SK-N-SH (cell line): ENCODE data around the gene ARL2BP. TPM values are rescaled to one million over a fixed set of nuclear protein-coding genes. Genes with fewer than 3 reads are reported as not detected.

Experiments used
- CTCF ChIA-PET: fragments of 300-600, 350-600 bp; formaldehyde crosslinking; extraction: SDS; loops from one replicate; lab custom pipeline; 2021; lab: Yijun Ruan, JAX
- POLR2A ChIA-PET: fragments of 350-600 bp; sonication (Branson Sonifier 250); formaldehyde crosslinking; extraction: SDS; loops from one replicate; lab custom pipeline; 2020; ENCODE audit warnings: antibody characterized with exemption, inconsistent platforms; lab: Yijun Ruan, JAX
- DNase-seq: peaks from one replicate; pipeline ENCODE4 v3.0.0; 2012
- H2AFZ ChIP-seq: fragments of 200-600 bp; sonication (generic); 2 replicates; pipeline ENCODE4 v1.8.1; 2016; ENCODE audit warnings: antibody characterized with exemption, mild to moderate bottlenecking, low read depth
- H3F3A ChIP-seq: fragments of 200-600 bp; sonication (generic); replicated peaks from 2 replicates; pipeline ENCODE3; 2016; ENCODE audit warnings: antibody characterized with exemption, mild to moderate bottlenecking; ENCODE audit not compliant: insufficient read depth
- H3K27ac ChIP-seq, 2 experiments: fragments of 200-500 bp in 1 of 2; fragments of 200-600 bp in 1 of 2; sonication (Bioruptor generic) in 1 of 2; sonication (generic), shearing (Covaris generic) in 1 of 2; 2 replicates each; pipeline versions ENCODE4 v1.5.1 to v1.6.1; 2014 to 2016; ENCODE audit warnings: low read depth in 2 of 2, inconsistent platforms in 1 of 2, low read length in 1 of 2, mild to moderate bottlenecking in 1 of 2, mixed read lengths in 1 of 2
- H3K27me3 ChIP-seq: fragments of 200-600 bp; sonication (generic), shearing (Covaris generic); 2 replicates; pipeline ENCODE4 v1.6.1; 2016; ENCODE audit warnings: mixed run types; ENCODE audit not compliant: insufficient read depth
- H3K36me3 ChIP-seq, 2 experiments: fragments of 200-500 bp in 1 of 2; fragments of 200-600 bp in 1 of 2; sonication (Bioruptor generic) in 1 of 2; sonication (generic) in 1 of 2; replicated peaks in 1 of 2; 2 replicates each; pipeline versions ENCODE3 to v1.5.1; 2014 to 2016; ENCODE audit warnings: low read length in 1 of 2, mild to moderate bottlenecking in 1 of 2; ENCODE audit not compliant: insufficient read depth in 2 of 2, control insufficient read depth in 1 of 2
- H3K4me1 ChIP-seq, 2 experiments: fragments of 200-500 bp in 1 of 2; fragments of 200-600 bp in 1 of 2; sonication (Bioruptor generic) in 1 of 2; sonication (generic), shearing (Covaris generic) in 1 of 2; 2 replicates each; pipeline versions ENCODE4 v1.5.1 to v1.6.1; 2014 to 2016; ENCODE audit warnings: low read depth in 1 of 2, low read length in 1 of 2, mixed run types in 1 of 2; ENCODE audit not compliant: insufficient read depth in 2 of 2, control insufficient read depth in 1 of 2
- H3K4me2 ChIP-seq: fragments of 200-600 bp; sonication (generic), shearing (Covaris generic); 2 replicates; pipeline ENCODE4 v1.6.1; 2017; ENCODE audit warnings: mixed run types
- H3K4me3 ChIP-seq, 2 experiments: fragments of 200-500 bp in 1 of 2; fragments of 200-600 bp in 1 of 2; sonication (Bioruptor generic) in 1 of 2; sonication (generic), shearing (Covaris generic) in 1 of 2; 2 replicates each; pipeline versions ENCODE4 v1.5.1 to v1.8.1; 2014 to 2016; ENCODE audit warnings: low read depth in 2 of 2, inconsistent platforms in 1 of 2, low read length in 1 of 2, mild to moderate bottlenecking in 1 of 2, mixed read lengths in 1 of 2, moderate library complexity in 1 of 2
- H3K79me2 ChIP-seq: fragments of 200-600 bp; sonication (generic); 2 replicates; pipeline ENCODE4 v1.8.1; 2017; ENCODE audit warnings: mild to moderate bottlenecking; ENCODE audit not compliant: insufficient read depth
- H3K9ac ChIP-seq: fragments of 200-600 bp; sonication (generic); 2 replicates; pipeline ENCODE4 v1.6.1; 2017; ENCODE audit warnings: mixed run types
- H3K9me2 ChIP-seq: fragments of 200-600 bp; sonication (generic); 2 replicates; pipeline ENCODE4 v1.6.1; 2017; ENCODE audit warnings: mixed run types
- H3K9me3 ChIP-seq: fragments of 200-600 bp; sonication (generic); 2 replicates; pipeline ENCODE4 v1.6.1; 2017; ENCODE audit warnings: mixed run types, mild to moderate bottlenecking, moderate library complexity
- H4K20me1 ChIP-seq: fragments of 200-600 bp; sonication (generic); 2 replicates; pipeline ENCODE4 v1.6.1; 2017; ENCODE audit warnings: mild to moderate bottlenecking, mixed run types; ENCODE audit not compliant: insufficient read depth
- CHD2 ChIP-seq: fragments of 150-350 bp; IDR thresholded peaks from 2 replicates; pipeline ENCODE4 v1.6.1; 2018; ENCODE audit warnings: low read length; ENCODE audit not compliant: partially characterized antibody
- ELF1 ChIP-seq: IDR thresholded peaks from 2 replicates; pipeline ENCODE4 v1.4.0; 2012
- EP300 ChIP-seq, 2 experiments: IDR thresholded peaks; 2 replicates each; pipeline versions ENCODE4 v1.4.0 to v1.6.1; 2012; ENCODE audit warnings: borderline replicate concordance in 1 of 2, low read depth in 1 of 2, low read length in 1 of 2
- FOXJ3 ChIP-seq: sonication (generic); formaldehyde crosslinking; IDR thresholded peaks from 2 replicates; pipeline ENCODE4 v1.5.1; 2020; ENCODE audit warnings: mild to moderate bottlenecking, missing genetic modification reagents
- GATA2 ChIP-seq: sonication (generic); formaldehyde crosslinking; IDR thresholded peaks from 2 replicates; pipeline ENCODE4 v1.5.0; 2020; ENCODE audit warnings: mild to moderate bottlenecking, missing genetic modification reagents
- JUND ChIP-seq: IDR thresholded peaks from 2 replicates; pipeline ENCODE4 v1.4.0; 2012
- NFIC ChIP-seq: IDR thresholded peaks from 2 replicates; pipeline ENCODE4 v1.4.0; 2012; ENCODE audit warnings: borderline replicate concordance
- RFX5 ChIP-seq: IDR thresholded peaks from 2 replicates; pipeline ENCODE4 v1.6.1; 2012; ENCODE audit warnings: mild to moderate bottlenecking, improper control_type of control experiment, low read length
- SIN3A ChIP-seq: IDR thresholded peaks from 2 replicates; pipeline ENCODE4 v1.6.1; 2012; ENCODE audit warnings: low read depth, mild to moderate bottlenecking, low read length, moderate library complexity, borderline replicate concordance
- WGBS: methylation state at CpG from one replicate; pipeline ENCODE4 v1.1.6; 2017; ENCODE audit warnings: low lambda C conversion rate; 5-methylcytosine and 5-hydroxymethylcytosine counted together
- polyA plus RNA-seq, 3 experiments: library from polyadenylated mRNA; depleted of rRNA; stranded (reverse); fragments of >200 nt; gene quantifications; 2 replicates each; pipeline ENCODE4 v1.2.3, GENCODE V29; 2012
- TF ChIP-seq, protein P1 (sequence below): IDR thresholded peaks from 2 replicates; pipeline ENCODE4; 2012
- TF ChIP-seq, protein P2 (sequence below): fragments of 150-350 bp; IDR thresholded peaks from 2 replicates; pipeline ENCODE4 v1.6.1; 2017; ENCODE audit warnings: antibody characterized with exemption, low read length, low read depth, borderline replicate concordance

ARL2BP gene
- polyA plus RNA-seq, 1 of the 3 experiments (the other 2 are of a cell fraction): 61.8 TPM

DNA sequence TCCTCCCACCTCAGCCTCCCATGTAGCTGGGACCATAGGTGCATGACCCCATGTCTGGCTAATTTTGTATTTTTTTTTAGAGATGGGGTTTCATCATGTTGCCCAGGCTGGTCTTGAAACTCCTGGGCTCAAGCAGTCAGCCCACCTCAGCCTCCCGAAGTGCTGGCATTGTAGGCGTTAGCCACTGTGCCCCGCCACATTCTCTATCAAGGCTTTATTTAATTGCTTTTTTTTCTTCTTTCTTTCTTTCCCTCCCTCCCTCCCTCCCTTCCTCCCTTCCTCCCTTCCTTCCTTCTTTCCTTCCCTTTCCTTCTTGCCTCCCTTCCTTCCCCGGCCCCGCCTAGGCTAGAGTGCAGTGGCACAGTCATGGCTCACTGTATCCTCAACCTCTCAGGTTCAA is 35.3 kb upstream of the ARL2BP start:
- Histone ChIP-seq H3K4me2 (no peak overlapping the region), H3K4me1 (no peaks in the 10 kb centered on the region), H3K9me2 (no peaks in the 10 kb centered on the region), H2AFZ (no peak overlapping the region)
- POLR2A ChIA-PET: no interaction called here
- CTCF ChIA-PET: interaction anchor here (1.3 kb wide), 1 partner anchor 19 kb away, joined by 3 read pairs; no protein-coding TSS in a partner anchor
- TF ChIP-seq CHD2 (no peak), EP300 (IDR thresholded peaks at IDR 0.05; ENCODE audit: borderline replicate concordance in 1 of 2, low read depth in 1 of 2, low read length in 1 of 2) (no peak)
- TF ChIP-seq, all 33 proteins: peak for 0
- no peaks in the 10 kb centered on the region for H4K20me1 ChIP-seq
- H3K9me3 ChIP-seq: no peaks in the 10 kb centered on the region
- H3K79me2 ChIP-seq: peaks cover 23% of the 10 kb centered on the region
- DNase-seq: no peak
- H3K9ac ChIP-seq: no peak overlapping the region
- no peaks in the 10 kb centered on the region for H3K27me3 ChIP-seq
- no peak overlapping the region for H3K27ac ChIP-seq
- no peaks in the 10 kb centered on the region for H3F3A ChIP-seq
- 94% methylated on average over 5 of the region's 5 CpGs for WGBS
- no peak overlapping the region for H3K4me3 ChIP-seq
- peaks cover 54 to 87% of the 10 kb centered on the region in 2 experiments for H3K36me3 ChIP-seq

DNA sequence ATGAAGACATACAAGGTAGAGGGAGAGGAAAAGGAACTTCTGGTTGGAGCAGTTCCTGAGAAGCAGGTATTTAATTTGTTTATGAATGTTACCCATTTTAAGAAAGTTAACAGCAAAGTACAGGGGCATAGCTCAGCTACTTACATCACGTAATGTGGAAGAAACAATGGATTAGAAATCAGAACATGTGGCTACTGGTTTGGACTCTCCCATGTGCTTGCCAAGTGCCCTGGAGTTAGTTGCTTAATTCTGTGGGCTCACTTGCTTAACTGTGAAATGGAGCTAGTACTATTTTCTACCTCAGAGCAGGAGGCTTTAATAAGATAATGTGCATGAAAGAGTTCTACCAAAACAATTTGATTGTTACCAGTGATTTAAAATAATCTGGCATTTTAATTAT is 31.6 kb upstream of the ARL2BP start:
- TF ChIP-seq JUND: no peak
- TF ChIP-seq FOXJ3 (CRISPR knock-in tag): no peak
- TF ChIP-seq GATA2 (CRISPR knock-in tag): no peak
- no peak for TF ChIP-seq EP300 (IDR thresholded peaks at IDR 0.05; ENCODE audit: borderline replicate concordance in 1 of 2, low read depth in 1 of 2, low read length in 1 of 2)
- no peaks in the 10 kb centered on the region for H3K27me3 ChIP-seq
- no peaks in the 10 kb centered on the region for H3K9me3 ChIP-seq
- no peak overlapping the region for H2AFZ ChIP-seq
- ChIA-PET CTCF (interaction anchor here (1.0 to 2.5 kb wide), 2 partner anchors 10 to 205 kb away, joined by 3 to 6 read pairs; no protein-coding TSS in a partner anchor), POLR2A (no interaction called here)
- H3K9me2 ChIP-seq: no peaks in the 10 kb centered on the region
- peaks cover 62 to 89% of the 10 kb centered on the region in 2 experiments for H3K36me3 ChIP-seq
- no peak overlapping the region for H3K27ac ChIP-seq
- H3K4me2 ChIP-seq: no peak overlapping the region
- H3K4me3 ChIP-seq: no peak overlapping the region
- WGBS: 100% methylated on average over 1 of the region's 1 CpG
- no peak for DNase-seq
- H3F3A ChIP-seq: peaks cover 6% of the 10 kb centered on the region
- H3K9ac ChIP-seq: no peak overlapping the region
- no peaks in the 10 kb centered on the region for H4K20me1 ChIP-seq
- peaks cover 13% of the 10 kb centered on the region; the same call in 1 of the 2 replicates for H3K79me2 ChIP-seq
- H3K4me1 ChIP-seq: no peaks in the 10 kb centered on the region

DNA sequence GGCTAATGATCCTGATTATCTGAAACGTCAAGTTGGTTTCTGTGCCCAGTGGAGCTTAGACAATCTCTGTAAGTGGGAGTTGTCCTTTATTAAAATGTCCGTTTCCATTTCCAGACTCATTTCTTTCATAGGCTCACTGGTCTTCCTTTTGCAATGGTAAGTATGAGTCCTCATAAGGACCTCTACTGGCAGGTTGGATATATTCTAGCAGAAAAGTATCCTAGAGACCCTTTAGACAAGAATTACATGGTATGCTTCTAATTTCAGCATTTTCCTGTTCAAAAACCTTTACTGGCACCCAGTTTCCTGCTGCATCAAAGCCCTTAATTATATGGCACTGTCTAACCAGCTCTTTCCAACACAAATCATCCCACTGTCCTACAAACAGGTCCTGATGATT is 28.1 kb upstream of the ARL2BP start:
- H3F3A ChIP-seq: peaks cover 6% of the 10 kb centered on the region
- TF ChIP-seq NFIC (no peak), SIN3A (no peak), ELF1 (no peak), RFX5 (no peak)
- TF ChIP-seq, protein P1, sequence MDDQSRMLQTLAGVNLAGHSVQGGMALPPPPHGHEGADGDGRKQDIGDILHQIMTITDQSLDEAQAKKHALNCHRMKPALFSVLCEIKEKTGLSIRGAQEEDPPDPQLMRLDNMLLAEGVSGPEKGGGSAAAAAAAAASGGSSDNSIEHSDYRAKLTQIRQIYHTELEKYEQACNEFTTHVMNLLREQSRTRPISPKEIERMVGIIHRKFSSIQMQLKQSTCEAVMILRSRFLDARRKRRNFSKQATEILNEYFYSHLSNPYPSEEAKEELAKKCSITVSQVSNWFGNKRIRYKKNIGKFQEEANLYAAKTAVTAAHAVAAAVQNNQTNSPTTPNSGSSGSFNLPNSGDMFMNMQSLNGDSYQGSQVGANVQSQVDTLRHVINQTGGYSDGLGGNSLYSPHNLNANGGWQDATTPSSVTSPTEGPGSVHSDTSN: no peak
- TF ChIP-seq, protein P2, sequence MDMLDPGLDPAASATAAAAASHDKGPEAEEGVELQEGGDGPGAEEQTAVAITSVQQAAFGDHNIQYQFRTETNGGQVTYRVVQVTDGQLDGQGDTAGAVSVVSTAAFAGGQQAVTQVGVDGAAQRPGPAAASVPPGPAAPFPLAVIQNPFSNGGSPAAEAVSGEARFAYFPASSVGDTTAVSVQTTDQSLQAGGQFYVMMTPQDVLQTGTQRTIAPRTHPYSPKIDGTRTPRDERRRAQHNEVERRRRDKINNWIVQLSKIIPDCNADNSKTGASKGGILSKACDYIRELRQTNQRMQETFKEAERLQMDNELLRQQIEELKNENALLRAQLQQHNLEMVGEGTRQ: no peak
- ChIA-PET CTCF (no interaction called here), POLR2A (no interaction called here)
- H3K9me2 ChIP-seq: no peaks in the 10 kb centered on the region
- H3K36me3 ChIP-seq: peaks cover 74 to 92% of the 10 kb centered on the region in 2 experiments
- no peak overlapping the region for H3K4me2 ChIP-seq
- no peak overlapping the region for H2AFZ ChIP-seq
- H3K9ac ChIP-seq: no peak overlapping the region
- no peak overlapping the region for H3K4me3 ChIP-seq
- H3K79me2 ChIP-seq: 0 out of 2 replicates have a peak, but pooled peaks cover 3% of the 10 kb centered on the region
- WGBS: 100% methylated on average over 2 of the region's 2 CpGs
- no peaks in the 10 kb centered on the region for H3K4me1 ChIP-seq
- H3K27me3 ChIP-seq: no peaks in the 10 kb centered on the region
- no peaks in the 10 kb centered on the region for H3K9me3 ChIP-seq
- no peaks in the 10 kb centered on the region for H4K20me1 ChIP-seq
- no peak overlapping the region for H3K27ac ChIP-seq
- no peak for DNase-seq
